Hematopoietic multipotent progenitor cell treated with erythropoietin and hydrocortisone succinate and interleukin-3 and kit ligand, for 6 days (in vitro differentiated cells): Measurements from ENCODE around the gene PPP2R1A.
"Not testable (repeated sequence)": the region's sequence is repeated elsewhere in the genome, so short reads cannot be mapped to it uniquely, and the experiment has no call there.

ENCODE experiments used
- DNase-seq: peaks from one replicate; pipeline ENCODE4 v3.0.0-alpha.2; 2015

Gene PPP2R1A

GRCh38 chr19:52248241-52248640 lies 58.4 kb downstream of the PPP2R1A start:
- peak; percentile 65 for DNase-seq

- DNase-seq = no peak
Observed at GRCh38 chr19:52258426-52258825, 68.6 kb downstream of the PPP2R1A start.

DNA sequence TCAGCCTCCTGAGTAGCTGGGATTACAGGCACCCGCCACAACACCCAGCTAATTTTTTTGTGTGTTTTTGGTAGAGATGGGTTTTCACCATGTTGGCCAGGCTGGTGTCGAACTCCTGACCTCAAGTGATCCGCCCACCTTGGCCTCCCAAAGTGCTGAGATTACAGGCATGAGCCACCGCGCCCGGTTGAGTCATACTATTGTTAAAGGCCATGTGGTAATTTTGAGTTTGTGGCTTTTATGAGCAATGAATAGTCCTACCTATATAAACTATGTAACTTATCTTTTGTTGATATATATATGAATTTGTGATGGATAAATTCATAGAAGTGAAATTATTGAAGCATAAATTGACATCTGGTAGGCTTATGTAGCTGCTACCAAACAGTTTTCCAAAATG lies 75.7 kb downstream of the PPP2R1A start:
- DNase-seq = not testable (repeated sequence)

DNA sequence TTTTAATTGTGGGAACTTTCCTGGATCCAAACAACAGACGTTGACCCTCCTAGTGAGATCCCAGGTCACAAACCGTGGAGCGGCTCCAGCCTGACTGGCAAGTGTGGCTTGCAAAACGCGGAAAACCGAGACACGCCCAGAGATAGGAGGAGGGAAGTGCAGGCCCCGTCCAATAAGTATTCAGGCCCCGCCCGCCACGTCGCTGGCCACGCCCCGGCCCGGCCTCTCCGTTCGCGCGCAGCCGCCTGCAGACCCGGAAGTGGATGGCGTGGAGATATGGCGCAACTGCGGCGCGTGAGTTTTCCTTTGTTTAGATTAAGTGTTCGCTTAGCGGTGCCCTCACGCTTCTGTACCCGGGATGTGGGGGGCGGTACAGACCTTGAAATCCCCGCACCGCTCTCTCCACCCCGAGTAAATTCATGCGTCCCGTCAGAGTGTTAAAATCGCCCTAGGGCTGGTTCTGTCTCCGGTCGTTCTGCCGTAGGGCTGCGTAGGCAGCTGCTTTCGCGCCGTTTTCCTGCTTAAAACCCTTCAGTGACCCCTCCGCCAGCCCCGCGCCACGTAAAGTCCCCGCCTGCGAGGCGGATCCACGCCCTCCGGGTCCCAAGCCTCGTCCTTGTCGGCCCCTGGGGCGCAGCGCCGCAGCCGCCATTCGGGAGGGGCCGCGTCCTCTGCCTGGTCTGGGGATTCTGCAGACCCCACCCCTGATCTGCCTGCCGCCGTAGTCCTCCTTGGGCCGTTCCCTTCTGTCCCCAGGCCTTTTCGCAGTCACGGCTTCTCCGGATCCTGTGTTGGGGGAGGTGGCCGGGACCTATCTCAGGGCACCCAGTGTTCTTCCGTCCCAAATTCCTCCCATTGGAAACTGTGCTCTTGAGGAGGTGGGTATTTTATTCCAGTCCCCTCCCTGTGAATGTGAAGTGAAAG lies 79.7 kb downstream of the PPP2R1A start, which contains the start of gene ZNF766:
TSS of gene ZNF766 (plus strand) at position 250 of the 924 bp plus-strand sequence. CDS start at position 277, 27 bp downstream.
- DNase-seq = peak; percentile 97

DNA sequence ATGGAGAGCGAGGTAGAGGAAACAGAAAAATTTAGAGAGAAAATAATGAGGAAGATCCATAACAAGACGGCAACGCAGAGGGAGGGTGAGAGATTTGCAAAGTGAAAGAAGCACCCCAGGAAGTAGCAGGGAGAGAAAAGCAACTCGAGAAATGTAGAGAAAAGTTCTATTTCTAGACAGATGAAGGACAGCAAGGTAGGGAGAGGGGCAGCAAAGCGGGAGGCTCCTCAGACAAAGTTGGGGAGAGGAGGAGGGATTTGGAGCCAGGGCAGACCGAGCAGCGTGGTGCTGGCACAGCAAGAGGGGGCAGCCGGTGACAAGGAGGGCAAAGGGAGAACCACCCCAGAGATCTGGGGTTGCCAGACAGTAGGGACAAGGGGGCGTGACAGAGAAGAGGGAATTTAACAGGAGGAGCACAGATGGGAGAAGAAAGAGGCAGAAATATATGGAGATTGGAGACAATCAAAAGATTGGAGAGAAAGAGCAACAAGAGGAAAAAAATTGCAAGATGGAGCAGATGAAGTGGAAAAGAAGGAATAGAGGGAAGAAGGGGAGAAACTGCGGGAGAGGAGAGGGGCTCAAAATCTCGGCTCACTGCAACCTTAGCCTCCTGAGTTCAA lies 80.5 kb downstream of the PPP2R1A start:
- DNase-seq = peak; percentile 60

- DNase-seq = no peak
Observed at GRCh38 chr19:52273301-52273700, 83.4 kb downstream of the PPP2R1A start.

- DNase-seq = no peak
Observed at GRCh38 chr19:52274191-52274590, 84.3 kb downstream of the PPP2R1A start.

GRCh38 chr19:52275988-52276387 lies 86.1 kb downstream of the PPP2R1A start:
- DNase-seq = no peak

- no peak for DNase-seq
Observed at GRCh38 chr19:52277471-52277870, 87.6 kb downstream of the PPP2R1A start.
